ENCODE results near the gene BMPER. TPM values are rescaled to one million over a fixed set of nuclear protein-coding genes. Genes with fewer than 3 reads are reported as not detected.

The BMPER gene
- total and polyA plus RNA-seq, 8 donors, result 1.9 to 9.5 (median 4.6) TPM; not detected in 1

- Histone ChIP-seq H3K36me3 (no peaks in the 10 kb centered on the region), H3K4me3 (no peak overlapping the region), H3K27ac (no peak overlapping the region), H3K9me3 (no peaks in the 10 kb centered on the region), H3K27me3 (no peaks in the 10 kb centered on the region), H3K4me1 (peaks cover 0 to 10% (median 4%) of the 10 kb centered on the region in 4 donors)
- intact Hi-C loops (cut with DNase I; ENCODE audit: low total_unique reads), result no loop called here
- WGBS, 5 donors, result 89 to 98% (median 96%) methylated on average over 2 of the region's 2 CpGs
- TF ChIP-seq EP300 (IDR thresholded peaks at IDR 0.05) (no peak), CTCF (IDR thresholded peaks at IDR 0.05) (no peak)
- no peak for DNase-seq
Observed at GRCh38 chr7:34042406-34042805, 137.1 kb downstream of the BMPER start.

GRCh38 chr7:34043461-34044305 lies 138.3 kb downstream of the BMPER start:
- no peaks in the 10 kb centered on the region for H3K9me3 ChIP-seq
- DNase-seq, result no peak
- intact Hi-C loops (cut with DNase I; ENCODE audit: low total_unique reads), result no loop called here
- no peaks in the 10 kb centered on the region for H3K36me3 ChIP-seq
- no peaks in the 10 kb centered on the region for H3K27me3 ChIP-seq
- H3K4me3 ChIP-seq, result no peak overlapping the region
- TF ChIP-seq EP300 (IDR thresholded peaks at IDR 0.05), result no peak
- WGBS, 5 donors, result 67 to 79% (median 74%) methylated on average over 4 of the region's 4 CpGs
- H3K4me1 ChIP-seq, result peaks cover 0 to 5% (median 0%) of the 10 kb centered on the region in 4 donors
- no peak overlapping the region for H3K27ac ChIP-seq

GRCh38 chr7:34044306-34044643 lies 138.9 kb downstream of the BMPER start:
- no peaks in the 10 kb centered on the region for H3K27me3 ChIP-seq
- no peaks in the 10 kb centered on the region for H3K36me3 ChIP-seq
- 77 to 82% (median 77%) methylated on average over 2 of the region's 2 CpGs for WGBS, 5 donors
- no peaks in the 10 kb centered on the region for H3K4me1 ChIP-seq
- no peak for DNase-seq
- no peaks in the 10 kb centered on the region for H3K9me3 ChIP-seq
- intact Hi-C loops (cut with DNase I; ENCODE audit: low total_unique reads), result no loop called here
- no peak for TF ChIP-seq EP300 (IDR thresholded peaks at IDR 0.05)
- TF ChIP-seq POLR2A (IDR thresholded peaks at IDR 0.05), result no peak
- TF ChIP-seq POLR2AphosphoS5 (IDR thresholded peaks at IDR 0.05), result no peak
- no peak for TF ChIP-seq CTCF (IDR thresholded peaks at IDR 0.05)
- no peak overlapping the region for H3K4me3 ChIP-seq
- H3K27ac ChIP-seq, result no peak overlapping the region

- intact Hi-C loops (cut with DNase I; ENCODE audit: low total_unique reads), result no loop called here
- no peak for DNase-seq
- whole genome bisulfite sequencing, 5 donors, result 85 to 92% (median 90%) methylated on average over 7 of the region's 7 CpGs
- no peak for TF ChIP-seq EP300 (IDR thresholded peaks at IDR 0.05)
- TF ChIP-seq CTCF (IDR thresholded peaks at IDR 0.05), result no peak
- no peak for TF ChIP-seq POLR2AphosphoS5 (IDR thresholded peaks at IDR 0.05)
- TF ChIP-seq POLR2A (IDR thresholded peaks at IDR 0.05), result no peak
- H3K4me3 ChIP-seq, result no peak overlapping the region
- H3K27ac ChIP-seq, result no peak overlapping the region
- H3K27me3 ChIP-seq, result no peaks in the 10 kb centered on the region
- no peaks in the 10 kb centered on the region for H3K36me3 ChIP-seq
- H3K9me3 ChIP-seq, result no peaks in the 10 kb centered on the region
- H3K4me1 ChIP-seq, result no peaks in the 10 kb centered on the region
Observed at GRCh38 chr7:34044734-34045353, 139.5 kb downstream of the BMPER start.

GRCh38 chr7:34048445-34048844 lies 143.1 kb downstream of the BMPER start:
- Histone ChIP-seq H3K4me3 (no peak overlapping the region), H3K27me3 (no peaks in the 10 kb centered on the region), H3K27ac (no peak overlapping the region), H3K36me3 (peaks cover 0 to 16% (median 0%) of the 10 kb centered on the region in 4 donors), H3K4me1 (no peaks in the 10 kb centered on the region), H3K9me3 (no peaks in the 10 kb centered on the region)
- intact Hi-C loops (cut with DNase I; ENCODE audit: low total_unique reads), result no loop called here
- 47 to 91% (median 80%) methylated on average over 1 of the region's 1 CpG for WGBS, 5 donors
- no peak for DNase-seq
- no peak for TF ChIP-seq EP300 (IDR thresholded peaks at IDR 0.05)

All from stomach (tissue), 9 donors.